ENCODE measurements around the gene PIGQ. TPM values are rescaled to one million over a fixed set of nuclear protein-coding genes. Genes with fewer than 3 reads are reported as not detected.

PIGQ gene
- total and polyA plus RNA-seq, 2 experiments from 2014 or later, result 30.2 to 62.3 TPM

DNA sequence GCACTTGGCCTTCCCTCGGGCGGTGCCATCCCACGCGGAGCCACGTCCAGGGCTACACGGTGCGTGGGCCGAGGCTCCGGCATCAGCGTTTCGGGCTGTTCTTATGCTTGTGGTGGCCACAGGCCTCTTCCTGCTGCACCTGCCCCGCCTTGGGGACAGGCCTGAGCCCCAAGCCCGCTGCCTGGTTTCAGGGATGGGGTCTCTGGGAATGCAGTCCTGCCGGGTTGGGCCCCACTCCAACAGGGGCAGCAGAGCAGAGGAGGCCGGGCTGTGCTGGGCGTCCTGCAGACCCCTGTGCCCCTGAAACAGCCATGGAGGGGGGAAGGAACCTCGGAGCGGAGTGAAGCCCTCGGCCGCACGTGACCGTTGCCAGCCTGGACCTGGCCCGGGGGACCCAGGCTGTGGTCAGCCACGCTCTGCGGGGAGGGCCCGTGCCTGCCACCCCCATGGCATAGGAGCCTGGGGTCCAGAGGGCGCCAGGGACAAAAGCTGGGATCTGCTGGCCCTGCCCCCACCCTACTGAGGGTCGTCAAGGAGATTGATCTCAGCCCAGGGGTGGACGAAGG lies 60.6 kb downstream of the PIGQ start:
- H3K9me2 ChIP-seq (ENCODE audit: insufficient read depth), result no peaks in the 10 kb centered on the region
- ATAC-seq (peak; percentile 18), DNase-seq (ENCODE audit: low spot score) (no peak)
- H3K4me1 ChIP-seq (ENCODE audit: insufficient read depth), result peaks cover 13% of the 10 kb centered on the region
- H3K4me2 ChIP-seq, result peak overlapping the region; percentile 74
- no peaks in the 10 kb centered on the region for H4K20me1 ChIP-seq (replicated peaks; ENCODE audit: insufficient read depth)
- no peaks in the 10 kb centered on the region for H3K27me3 ChIP-seq (ENCODE audit: insufficient read depth)
- H2AFZ ChIP-seq, result no peak overlapping the region
- no peaks in the 10 kb centered on the region for H3K9me3 Mint-ChIP-seq
- no peaks in the 10 kb centered on the region; the same call in 1 of the 2 replicates for H3K79me2 ChIP-seq (replicated peaks; ENCODE audit: insufficient read depth)
- peak overlapping the region; percentile 51; the same call in 1 of the 2 replicates for H3K4me3 ChIP-seq
- H3F3A ChIP-seq (replicated peaks; ENCODE audit: low read depth), result no peaks in the 10 kb centered on the region
- peak overlapping the region; percentile 45; the same call in 1 of the 3 replicates for H3K4me3 Mint-ChIP-seq
- H3K27ac ChIP-seq (ENCODE audit: low read depth), result 0 out of 2 replicates have a peak overlapping the region, but pooled peaks have one; percentile 74
- TF ChIP-seq STAT1 (IDR thresholded peaks at IDR 0.05; ENCODE audit: unreplicated experiment) (no peak), CREB1 (CRISPR knock-in tag; IDR thresholded peaks at IDR 0.05; ENCODE audit: low read depth) (no peak), ZNF331 (CRISPR knock-in tag; IDR thresholded peaks at IDR 0.05; ENCODE audit: low read depth) (no peak)
- TF ChIP-seq, protein P1, sequence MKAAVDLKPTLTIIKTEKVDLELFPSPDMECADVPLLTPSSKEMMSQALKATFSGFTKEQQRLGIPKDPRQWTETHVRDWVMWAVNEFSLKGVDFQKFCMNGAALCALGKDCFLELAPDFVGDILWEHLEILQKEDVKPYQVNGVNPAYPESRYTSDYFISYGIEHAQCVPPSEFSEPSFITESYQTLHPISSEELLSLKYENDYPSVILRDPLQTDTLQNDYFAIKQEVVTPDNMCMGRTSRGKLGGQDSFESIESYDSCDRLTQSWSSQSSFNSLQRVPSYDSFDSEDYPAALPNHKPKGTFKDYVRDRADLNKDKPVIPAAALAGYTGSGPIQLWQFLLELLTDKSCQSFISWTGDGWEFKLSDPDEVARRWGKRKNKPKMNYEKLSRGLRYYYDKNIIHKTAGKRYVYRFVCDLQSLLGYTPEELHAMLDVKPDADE (IDR thresholded peaks at IDR 0.05), result no peak
- TF ChIP-seq, protein P2, sequence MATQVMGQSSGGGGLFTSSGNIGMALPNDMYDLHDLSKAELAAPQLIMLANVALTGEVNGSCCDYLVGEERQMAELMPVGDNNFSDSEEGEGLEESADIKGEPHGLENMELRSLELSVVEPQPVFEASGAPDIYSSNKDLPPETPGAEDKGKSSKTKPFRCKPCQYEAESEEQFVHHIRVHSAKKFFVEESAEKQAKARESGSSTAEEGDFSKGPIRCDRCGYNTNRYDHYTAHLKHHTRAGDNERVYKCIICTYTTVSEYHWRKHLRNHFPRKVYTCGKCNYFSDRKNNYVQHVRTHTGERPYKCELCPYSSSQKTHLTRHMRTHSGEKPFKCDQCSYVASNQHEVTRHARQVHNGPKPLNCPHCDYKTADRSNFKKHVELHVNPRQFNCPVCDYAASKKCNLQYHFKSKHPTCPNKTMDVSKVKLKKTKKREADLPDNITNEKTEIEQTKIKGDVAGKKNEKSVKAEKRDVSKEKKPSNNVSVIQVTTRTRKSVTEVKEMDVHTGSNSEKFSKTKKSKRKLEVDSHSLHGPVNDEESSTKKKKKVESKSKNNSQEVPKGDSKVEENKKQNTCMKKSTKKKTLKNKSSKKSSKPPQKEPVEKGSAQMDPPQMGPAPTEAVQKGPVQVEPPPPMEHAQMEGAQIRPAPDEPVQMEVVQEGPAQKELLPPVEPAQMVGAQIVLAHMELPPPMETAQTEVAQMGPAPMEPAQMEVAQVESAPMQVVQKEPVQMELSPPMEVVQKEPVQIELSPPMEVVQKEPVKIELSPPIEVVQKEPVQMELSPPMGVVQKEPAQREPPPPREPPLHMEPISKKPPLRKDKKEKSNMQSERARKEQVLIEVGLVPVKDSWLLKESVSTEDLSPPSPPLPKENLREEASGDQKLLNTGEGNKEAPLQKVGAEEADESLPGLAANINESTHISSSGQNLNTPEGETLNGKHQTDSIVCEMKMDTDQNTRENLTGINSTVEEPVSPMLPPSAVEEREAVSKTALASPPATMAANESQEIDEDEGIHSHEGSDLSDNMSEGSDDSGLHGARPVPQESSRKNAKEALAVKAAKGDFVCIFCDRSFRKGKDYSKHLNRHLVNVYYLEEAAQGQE (IDR thresholded peaks at IDR 0.05; ENCODE audit: unreplicated experiment), result no peak
- no peaks in the 10 kb centered on the region for H3K36me3 ChIP-seq (ENCODE audit: insufficient read depth)
- H3K27ac Mint-ChIP-seq, result no peak overlapping the region
- peaks cover 12% of the 10 kb centered on the region for H3K4me1 Mint-ChIP-seq
- H3K36me3 Mint-ChIP-seq (ENCODE audit: low read depth), result no peaks in the 10 kb centered on the region; the same call in 2 of the 3 replicates
- H3K27me3 Mint-ChIP-seq (ENCODE audit: insufficient read depth, low read depth, poor library complexity), result peaks cover 16% of the 10 kb centered on the region

DNA sequence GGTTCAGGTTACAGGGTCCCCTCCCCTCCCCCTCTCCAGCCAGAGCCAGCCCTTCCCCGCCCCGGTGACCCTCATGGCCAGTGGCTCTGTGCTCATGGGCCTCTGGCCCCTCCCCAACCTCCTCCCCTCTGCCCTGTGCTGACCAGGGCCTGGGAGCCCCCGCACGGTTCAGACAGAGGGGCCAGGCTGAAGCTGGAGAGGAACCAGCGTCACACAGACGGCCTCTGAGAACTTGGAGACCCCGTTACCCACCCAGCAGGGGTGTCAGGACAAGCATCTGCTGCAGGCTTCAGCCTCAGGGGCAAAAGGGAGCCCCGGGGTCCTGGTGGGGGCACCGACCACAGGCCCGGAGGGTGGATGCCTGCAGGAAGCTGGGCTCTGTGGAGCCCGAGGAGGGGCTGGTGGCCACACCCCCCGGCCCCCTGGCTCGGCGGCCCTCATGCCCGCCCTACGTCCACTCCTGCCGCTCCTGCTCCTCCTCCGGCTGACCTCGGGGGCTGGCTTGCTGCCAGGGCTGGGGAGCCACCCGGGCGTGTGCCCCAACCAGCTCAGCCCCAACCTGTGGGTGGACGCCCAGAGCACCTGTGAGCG lies 61.1 kb downstream of the PIGQ start, which contains the start of gene WFIKKN1:
WFIKKN1 (plus strand) TSS at position 171 of the 591 bp plus-strand sequence; CDS start at position 440, 269 bp downstream.
- Histone ChIP-seq H3K27me3 (ENCODE audit: insufficient read depth) (no peaks in the 10 kb centered on the region), H2AFZ (no peak within 1 kb of the TSS), H3F3A (replicated peaks; ENCODE audit: low read depth) (no peaks in the 10 kb centered on the region), H3K4me1 (ENCODE audit: insufficient read depth) (peaks cover 13% of the 10 kb centered on the region), H3K4me3 (peak within 1 kb of the TSS; percentile 51), H3K9me2 (ENCODE audit: insufficient read depth) (no peaks in the 10 kb centered on the region), H3K4me2 (peak within 1 kb of the TSS; percentile 74), H4K20me1 (replicated peaks; ENCODE audit: insufficient read depth) (no peaks in the 10 kb centered on the region), H3K36me3 (ENCODE audit: insufficient read depth) (no peaks in the 10 kb centered on the region), H3K79me2 (replicated peaks; ENCODE audit: insufficient read depth) (no peaks in the 10 kb centered on the region; the same call in 1 of the 2 replicates), H3K27ac (ENCODE audit: low read depth) (peak within 1 kb of the TSS; percentile 74; the same call in 1 of the 2 replicates)
- H3K4me1 Mint-ChIP-seq, result peaks cover 12% of the 10 kb centered on the region
- H3K36me3 Mint-ChIP-seq (ENCODE audit: low read depth), result no peaks in the 10 kb centered on the region; the same call in 2 of the 3 replicates
- no peaks in the 10 kb centered on the region for H3K9me3 Mint-ChIP-seq
- peaks cover 16% of the 10 kb centered on the region for H3K27me3 Mint-ChIP-seq (ENCODE audit: insufficient read depth, low read depth, poor library complexity)
- TF ChIP-seq, protein P3, sequence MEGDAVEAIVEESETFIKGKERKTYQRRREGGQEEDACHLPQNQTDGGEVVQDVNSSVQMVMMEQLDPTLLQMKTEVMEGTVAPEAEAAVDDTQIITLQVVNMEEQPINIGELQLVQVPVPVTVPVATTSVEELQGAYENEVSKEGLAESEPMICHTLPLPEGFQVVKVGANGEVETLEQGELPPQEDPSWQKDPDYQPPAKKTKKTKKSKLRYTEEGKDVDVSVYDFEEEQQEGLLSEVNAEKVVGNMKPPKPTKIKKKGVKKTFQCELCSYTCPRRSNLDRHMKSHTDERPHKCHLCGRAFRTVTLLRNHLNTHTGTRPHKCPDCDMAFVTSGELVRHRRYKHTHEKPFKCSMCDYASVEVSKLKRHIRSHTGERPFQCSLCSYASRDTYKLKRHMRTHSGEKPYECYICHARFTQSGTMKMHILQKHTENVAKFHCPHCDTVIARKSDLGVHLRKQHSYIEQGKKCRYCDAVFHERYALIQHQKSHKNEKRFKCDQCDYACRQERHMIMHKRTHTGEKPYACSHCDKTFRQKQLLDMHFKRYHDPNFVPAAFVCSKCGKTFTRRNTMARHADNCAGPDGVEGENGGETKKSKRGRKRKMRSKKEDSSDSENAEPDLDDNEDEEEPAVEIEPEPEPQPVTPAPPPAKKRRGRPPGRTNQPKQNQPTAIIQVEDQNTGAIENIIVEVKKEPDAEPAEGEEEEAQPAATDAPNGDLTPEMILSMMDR (conservative IDR thresholded peaks at IDR 0.05; ENCODE audit: low read depth in 2 of 2), result no peak
- peak; percentile 63; the same call in 1 of the 2 replicates for TF ChIP-seq POLR2AphosphoS5 (IDR thresholded peaks at IDR 0.05; ENCODE audit: low read depth)
- peak within 1 kb of the TSS; percentile 46; the same call in 2 of the 3 replicates for H3K4me3 Mint-ChIP-seq
- H3K27ac Mint-ChIP-seq, result peak within 1 kb of the TSS; percentile 89
- DNase-seq (ENCODE audit: low spot score), result peak; percentile 78
- peak; percentile 59 for ATAC-seq

All from GM23338 (cell line).